Natural killer cell (primary cell): ENCODE results near the gene FAM228A. TPM values are rescaled to one million over a fixed set of nuclear protein-coding genes. Genes with fewer than 3 reads are reported as not detected.
"Not testable (repeated sequence)": the region's sequence is repeated elsewhere in the genome, so short reads cannot be mapped to it uniquely, and the experiment has no call there.

Source experiments
- ATAC-seq, 3 donors: fragments of 150-1000 bp in 2 of 3; fragments of 200-7000 bp in 1 of 3; cut with Tn5 transposase; 1 replicate in 1 of 3; 2 replicates in 2 of 3; pipeline ENCODE4 v1.10.0; 2021; ENCODE audit warnings: mild to moderate bottlenecking in 2 of 3, moderate library complexity in 2 of 3
- DNase-seq, 2 donors: peaks; one replicate each; pipeline versions ENCODE4 v3.0.0 to v3.0.0-alpha.2; 2013 to 2021; ENCODE audit warnings: mixed read lengths in 1 of 2
- H3K27ac ChIP-seq: one replicate; pipeline ENCODE4 v1.5.1; 2013; ENCODE audit warnings: mild to moderate bottlenecking, low read length
- H3K27me3 ChIP-seq: one replicate; pipeline ENCODE4 v1.6.1; 2013; ENCODE audit warnings: low read length; ENCODE audit not compliant: control insufficient read depth, insufficient read depth
- H3K36me3 ChIP-seq: one replicate; pipeline ENCODE4 v1.6.1; 2013; ENCODE audit warnings: low read length; ENCODE audit not compliant: control insufficient read depth, insufficient read depth
- H3K4me1 ChIP-seq: one replicate; pipeline ENCODE4 v1.6.1; 2013; ENCODE audit warnings: low read length; ENCODE audit not compliant: control insufficient read depth, insufficient read depth
- H3K4me3 ChIP-seq: one replicate; pipeline ENCODE4 v1.5.1; 2013; ENCODE audit warnings: low read length
- H3K9me3 ChIP-seq: one replicate; pipeline ENCODE4 v1.6.1; 2013; ENCODE audit warnings: low read length; ENCODE audit not compliant: control insufficient read depth, insufficient read depth
- H3K27ac Mint-ChIP-seq, 2 donors: one replicate each; pipeline ENCODE4 v1.8.0; 2022; ENCODE audit warnings: mild to moderate bottlenecking in 2 of 2, mixed read lengths in 2 of 2, moderate library complexity in 1 of 2
- H3K27me3 Mint-ChIP-seq, 2 donors: one replicate each; pipeline ENCODE4 v1.8.0; 2022; ENCODE audit warnings: low read depth in 2 of 2, mixed read lengths in 2 of 2
- H3K36me3 Mint-ChIP-seq: one replicate; pipeline ENCODE4 v1.8.0; 2022; ENCODE audit warnings: mixed read lengths
- H3K4me1 Mint-ChIP-seq, 2 donors: one replicate each; pipeline ENCODE4 v1.8.0; 2022; ENCODE audit warnings: mixed read lengths in 2 of 2
- H3K4me3 Mint-ChIP-seq: one replicate; pipeline ENCODE4 v1.8.0; 2022; ENCODE audit warnings: mild to moderate bottlenecking, moderate library complexity, mixed read lengths
- H3K9me3 Mint-ChIP-seq, 2 donors: one replicate each; pipeline ENCODE4 v1.8.0; 2022; ENCODE audit warnings: mixed read lengths in 2 of 2
- CTCF ChIP-seq: fragments of 200-600 bp; IDR thresholded peaks from one replicate; pipeline ENCODE4 v1.8.0; 2022; ENCODE audit warnings: antibody characterized with exemption
- WGBS: methylation state at CpG from one replicate; pipeline ENCODE4 v1.1.7; 2013; ENCODE audit warnings: missing lambda C conversion rate; ENCODE audit not compliant: insufficient coverage; 5-methylcytosine and 5-hydroxymethylcytosine counted together
- intact Hi-C: fragments of 100-400 bp; cut with micrococcal nuclease; formaldehyde crosslinking; loops from one replicate; pipeline ENCODE4 v1.14.2; 2022
- total RNA-seq, 4 donors: library from RNA; stranded (reverse); fragments of 120-200 nt in 1 of 4; gene quantifications; one replicate each; pipeline versions ENCODE4 v1.2.3 to v1.2.4, GENCODE V29; 2013 to 2022

FAM228A gene
- total RNA-seq, 3 donors from 2014 or later (not counting 1 experiment from before 2014, with no cell fraction given), result 0.34 to 0.82 TPM; not detected in 1

GRCh38 chr2:24191848-24192247, 17.0 kb downstream of the FAM228A start:
- DNase-seq (no peak), ATAC-seq (no peak)
- intact Hi-C loops, result no loop called here
- TF ChIP-seq CTCF, result no peak
- Histone ChIP-seq H3K27me3 (no peaks in the 10 kb centered on the region), H3K36me3 (no peaks in the 10 kb centered on the region), H3K4me3 (no peak overlapping the region), H3K27ac (no peak overlapping the region), H3K4me1 (no peaks in the 10 kb centered on the region), H3K9me3 (no peaks in the 10 kb centered on the region)
- Mint-ChIP-seq H3K27ac (no peak overlapping the region), H3K4me3 (no peak overlapping the region), H3K9me3 (peaks cover 0 to 2% of the 10 kb centered on the region in 2 donors), H3K4me1 (no peaks in the 10 kb centered on the region), H3K27me3 (peaks cover 0 to 7% of the 10 kb centered on the region in 2 donors), H3K36me3 (no peaks in the 10 kb centered on the region)
- 85% methylated on average over 5 of the region's 5 CpGs for WGBS

- H3K9me3 Mint-ChIP-seq, DNase-seq, intact Hi-C loops, H3K36me3 ChIP-seq, H3K36me3 Mint-ChIP-seq, H3K27ac Mint-ChIP-seq, H3K9me3 ChIP-seq, H3K4me3 Mint-ChIP-seq, H3K4me1 Mint-ChIP-seq, H3K4me1 ChIP-seq, H3K27me3 Mint-ChIP-seq, H3K27me3 ChIP-seq, H3K27ac ChIP-seq, H3K4me3 ChIP-seq, ATAC-seq: not testable (repeated sequence)
- WGBS, result no CpG with 5 or more reads among the region's 1 CpG
These were observed 22.4 kb downstream of the FAM228A start for GRCh38 chr2:24197213-24197612.

GRCh38 chr2:24199968-24200590, 25.2 kb downstream of the FAM228A start:
- no peaks in the 10 kb centered on the region for H3K36me3 Mint-ChIP-seq
- Histone ChIP-seq H3K4me1 (no peaks in the 10 kb centered on the region), H3K27me3 (no peaks in the 10 kb centered on the region), H3K9me3 (no peaks in the 10 kb centered on the region), H3K4me3 (no peak overlapping the region), H3K36me3 (peaks cover 21% of the 10 kb centered on the region), H3K27ac (no peak overlapping the region)
- no peaks in the 10 kb centered on the region for H3K27me3 Mint-ChIP-seq
- H3K27ac Mint-ChIP-seq, result peak overlapping the region in 1 of 2 donors; percentile 47
- DNase-seq (no peak), ATAC-seq (no peak)
- 92% methylated on average over 12 of the region's 12 CpGs for WGBS
- H3K4me3 Mint-ChIP-seq, result no peak overlapping the region
- no peaks in the 10 kb centered on the region for H3K9me3 Mint-ChIP-seq
- no peaks in the 10 kb centered on the region for H3K4me1 Mint-ChIP-seq
- intact Hi-C loops, result no loop called here
- no peak for TF ChIP-seq CTCF

GRCh38 chr2:24200799-24201198, 25.9 kb downstream of the FAM228A start:
- H3K4me3 ChIP-seq, result no peak overlapping the region
- Mint-ChIP-seq H3K27me3 (no peaks in the 10 kb centered on the region), H3K36me3 (peaks cover 2% of the 10 kb centered on the region), H3K4me3 (no peak overlapping the region), H3K9me3 (no peaks in the 10 kb centered on the region), H3K4me1 (no peaks in the 10 kb centered on the region), H3K27ac (no peak overlapping the region)
- no peaks in the 10 kb centered on the region for H3K4me1 ChIP-seq
- H3K9me3 ChIP-seq, result no peaks in the 10 kb centered on the region
- H3K27ac ChIP-seq, result no peak overlapping the region
- H3K27me3 ChIP-seq, result no peaks in the 10 kb centered on the region
- DNase-seq (no peak), ATAC-seq (no peak)
- intact Hi-C loops, result no loop called here
- no peak for TF ChIP-seq CTCF
- peaks cover 28% of the 10 kb centered on the region for H3K36me3 ChIP-seq
- 99% methylated on average over 3 of the region's 3 CpGs for WGBS
